HG03571 (cell line): Measurements from ENCODE around the gene MORN1.
A peak's percentile ranks its signal among the peaks of the same experiment; 100 is the strongest.

Experiments used
- ATAC-seq: cut with Tn5 transposase; IDR thresholded peaks from one replicate; pipeline ENCODE4 v1.9.1; 2021; ENCODE audit not compliant: unreplicated experiment

Gene MORN1

DNA sequence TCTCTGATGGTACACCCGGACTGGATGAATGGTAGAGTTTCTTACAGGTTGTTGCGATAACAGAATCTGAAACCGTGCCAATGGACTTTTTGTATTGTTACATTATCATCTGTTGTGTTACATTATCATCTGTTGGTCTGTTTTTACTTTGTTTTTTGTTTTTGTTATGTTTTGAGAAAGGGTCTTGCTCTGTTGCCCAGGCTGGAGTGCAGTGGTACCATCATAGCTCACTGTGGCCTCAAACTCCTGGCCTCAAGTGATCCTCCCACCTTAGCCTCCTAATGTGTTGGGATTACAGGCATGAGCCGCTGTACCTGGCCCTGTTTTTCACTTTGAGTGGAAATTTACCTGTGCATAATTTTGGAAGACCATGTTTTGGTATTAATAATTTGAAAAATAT lies 31.2 kb upstream of the MORN1 start:
- ATAC-seq: no peak

DNA sequence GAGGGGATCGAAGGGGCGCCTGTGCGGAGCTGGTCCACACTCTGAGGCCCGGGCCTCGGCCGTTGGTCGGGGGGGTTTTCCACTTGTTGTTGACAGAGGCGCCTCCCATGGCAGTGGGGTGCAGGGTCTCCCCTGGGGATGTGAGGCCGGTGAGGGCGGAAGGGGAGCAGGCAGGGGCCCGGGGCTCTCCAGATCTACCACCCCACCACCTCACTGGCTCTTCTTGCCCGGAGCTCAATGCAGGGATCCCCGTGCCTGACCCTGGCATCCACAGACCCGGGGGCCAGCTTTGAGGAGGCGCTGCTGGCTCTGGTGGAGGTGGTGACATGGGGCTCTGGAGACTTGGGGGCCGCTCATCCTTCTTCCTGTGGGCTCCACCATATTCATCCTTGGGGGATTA lies 28.1 kb upstream of the MORN1 start:
- no peak for ATAC-seq

DNA sequence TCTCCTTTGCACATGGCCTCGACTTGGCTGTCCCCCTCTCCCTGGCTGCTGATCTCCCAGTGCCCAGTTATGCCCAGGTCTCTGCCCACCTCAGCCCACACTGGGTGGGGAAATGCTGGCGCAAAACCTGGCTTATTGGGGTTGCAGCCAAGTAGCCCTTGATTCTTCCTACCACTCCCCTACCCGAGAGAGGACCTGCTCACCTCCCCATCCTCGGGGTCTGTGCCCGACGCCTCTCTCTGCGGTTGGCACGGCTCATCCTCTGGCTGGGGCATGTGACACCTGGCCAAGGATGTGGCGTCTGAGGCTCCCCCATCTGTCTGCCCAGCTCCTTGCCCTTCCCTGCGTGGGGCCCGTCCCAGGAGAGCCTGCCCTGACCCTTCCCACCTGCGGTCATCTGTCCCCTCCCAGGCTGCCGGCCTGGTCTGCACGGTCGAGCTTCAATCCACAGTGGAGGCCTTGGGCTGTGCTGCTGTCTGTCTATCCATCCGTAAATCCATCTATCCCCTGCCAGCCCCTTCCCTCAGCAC lies 27.5 kb upstream of the MORN1 start:
- no peak for ATAC-seq

DNA sequence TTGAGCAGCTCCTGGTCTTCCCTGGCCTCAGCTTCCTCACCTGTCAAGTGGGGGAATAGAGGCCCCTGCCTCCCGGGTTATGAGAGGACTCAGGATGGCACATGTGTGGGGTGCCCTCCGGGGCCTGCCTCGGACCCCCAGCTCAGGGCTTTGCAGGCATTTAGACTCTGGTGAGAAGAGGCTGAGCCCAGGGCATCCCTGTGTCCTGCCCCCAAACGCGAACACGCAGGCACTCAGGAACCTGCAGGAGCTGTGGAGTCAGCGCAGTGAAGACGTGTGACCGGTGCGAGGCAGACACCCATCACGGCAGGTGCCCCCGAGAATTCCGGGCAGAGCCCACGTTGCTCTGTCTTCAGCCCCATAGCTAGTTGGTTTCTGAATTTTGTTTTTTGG lies 26.5 kb upstream of the MORN1 start:
- ATAC-seq: no peak

DNA sequence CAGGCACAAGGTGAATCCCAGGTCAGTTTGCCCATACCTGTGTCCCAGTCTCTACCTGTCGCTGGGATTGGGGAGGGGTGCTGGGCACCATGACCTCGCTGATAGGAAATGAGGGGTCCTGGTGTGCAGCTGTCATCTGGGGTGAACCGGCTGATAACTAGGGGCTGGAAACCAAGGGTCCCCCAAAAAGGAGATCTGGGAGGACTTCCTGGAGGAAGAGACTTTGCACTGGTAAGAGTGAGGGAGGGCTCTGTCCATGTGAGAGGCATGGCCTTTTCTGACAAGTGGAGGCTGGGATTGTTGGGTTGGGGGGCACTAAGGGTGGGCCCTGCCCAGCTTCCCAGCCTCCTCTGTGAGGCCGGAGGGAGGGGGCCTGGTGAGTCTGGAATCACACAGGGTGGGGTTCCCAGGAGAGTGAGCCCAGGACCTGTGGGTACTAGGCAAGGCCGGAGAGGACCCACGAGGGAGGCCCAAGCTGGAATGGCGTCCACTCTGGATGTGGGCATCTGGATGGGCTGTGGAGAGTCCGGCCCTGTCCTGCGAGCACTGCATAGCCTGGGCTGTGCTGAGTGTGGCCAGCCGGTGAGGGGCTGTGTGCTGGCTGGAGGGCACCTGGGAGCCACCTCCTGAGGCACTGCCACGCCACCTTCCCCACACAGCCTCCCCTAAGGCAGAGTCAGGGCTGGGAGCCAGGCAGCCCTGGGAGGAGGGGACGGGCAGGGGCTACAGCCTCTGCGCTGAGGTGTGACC lies 25.9 kb upstream of the MORN1 start:
- ATAC-seq: no peak

DNA sequence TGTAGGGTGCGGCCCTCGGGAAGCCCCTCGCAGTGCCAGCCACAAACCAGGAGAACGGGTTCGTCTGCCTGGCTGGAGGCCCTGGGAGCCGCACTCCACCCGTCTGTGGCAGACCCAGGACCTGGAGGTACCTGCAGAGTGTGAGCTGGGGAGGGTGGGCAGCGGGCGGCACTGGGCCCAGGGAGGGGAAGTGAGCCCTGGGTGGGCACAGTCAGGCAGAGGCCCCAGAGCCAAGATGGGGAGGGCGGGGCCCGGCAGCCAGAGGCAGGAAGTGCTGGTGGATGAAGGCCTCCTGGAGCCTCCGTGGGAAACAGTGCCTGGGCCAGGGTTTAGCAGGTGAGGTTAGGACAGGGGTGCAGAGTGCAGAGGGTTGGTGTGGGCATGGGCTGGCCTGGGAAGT lies 25.0 kb upstream of the MORN1 start:
- no peak for ATAC-seq

DNA sequence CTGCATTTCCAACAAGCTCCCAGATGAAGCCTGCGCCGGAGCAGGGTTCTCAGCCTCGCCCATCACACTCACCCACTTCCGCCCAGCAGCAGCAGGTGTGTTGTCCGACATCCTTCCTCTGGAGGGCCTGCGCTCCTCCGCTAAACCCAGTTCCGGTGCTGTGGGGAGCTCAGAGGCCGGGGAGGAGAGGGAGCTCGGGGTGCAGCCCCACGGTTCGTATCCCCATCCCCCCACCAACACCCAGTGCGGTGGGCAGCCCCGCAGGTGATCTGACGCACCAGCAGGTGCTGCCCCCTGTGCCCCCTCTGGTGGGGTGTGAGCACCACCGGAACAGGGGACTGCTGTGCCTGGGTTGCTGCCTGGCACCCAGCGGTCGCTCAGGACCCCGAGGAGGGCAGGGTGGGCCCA lies 24.5 kb upstream of the MORN1 start:
- no peak for ATAC-seq

DNA sequence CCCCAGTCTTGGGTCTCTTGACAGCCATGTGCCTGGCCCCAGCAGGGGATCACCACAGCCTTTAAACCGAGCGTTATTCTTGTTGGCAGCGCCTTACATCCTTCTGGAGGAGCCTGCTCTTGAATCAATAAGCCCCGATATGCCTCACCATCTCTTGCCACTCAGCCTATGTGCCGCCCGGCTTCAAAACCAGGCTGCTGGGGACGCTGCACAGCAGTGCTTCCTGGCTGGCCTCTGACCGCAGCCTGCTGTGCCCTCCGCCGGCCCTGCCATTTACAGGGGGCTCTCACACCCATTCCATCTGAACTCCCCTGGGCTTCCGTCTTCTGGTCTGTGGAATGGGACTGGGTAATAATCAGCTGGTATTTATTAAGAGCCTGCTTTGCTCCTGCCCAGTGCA lies 24.0 kb upstream of the MORN1 start:
- ATAC-seq: no peak

DNA sequence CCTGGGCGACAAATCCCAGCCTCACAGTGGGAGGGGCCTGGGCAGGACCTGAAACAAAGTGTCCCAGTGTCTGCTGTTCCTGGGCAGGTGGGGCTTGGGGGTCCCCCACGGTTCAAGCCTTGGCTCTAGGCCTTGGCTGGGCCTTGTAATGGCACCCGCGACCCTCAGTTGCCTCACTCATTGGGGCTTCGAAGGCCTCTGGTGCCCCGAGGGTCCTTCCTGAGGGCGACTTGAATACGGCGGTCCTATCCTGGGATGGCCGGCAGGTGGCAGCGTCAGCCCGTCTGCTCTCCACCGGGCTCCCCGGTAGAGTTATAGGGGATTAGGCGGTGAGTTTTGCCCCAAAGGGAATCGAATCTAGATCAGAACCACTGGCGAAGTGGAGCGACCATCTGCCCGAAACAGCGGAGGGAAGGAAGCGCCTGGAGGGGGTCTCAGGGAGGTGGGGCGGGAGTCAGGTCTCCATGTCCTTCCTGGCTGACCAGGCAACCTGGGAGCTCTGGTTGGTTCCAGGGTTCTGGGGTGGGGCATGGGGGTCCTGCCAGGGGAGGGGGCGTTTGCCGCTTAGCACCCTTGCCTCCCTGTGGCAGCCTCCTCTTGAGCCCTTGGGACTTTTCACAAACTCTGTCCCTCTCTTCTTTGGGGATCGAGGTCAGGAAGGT lies 23.1 kb upstream of the MORN1 start:
- ATAC-seq: no peak

DNA sequence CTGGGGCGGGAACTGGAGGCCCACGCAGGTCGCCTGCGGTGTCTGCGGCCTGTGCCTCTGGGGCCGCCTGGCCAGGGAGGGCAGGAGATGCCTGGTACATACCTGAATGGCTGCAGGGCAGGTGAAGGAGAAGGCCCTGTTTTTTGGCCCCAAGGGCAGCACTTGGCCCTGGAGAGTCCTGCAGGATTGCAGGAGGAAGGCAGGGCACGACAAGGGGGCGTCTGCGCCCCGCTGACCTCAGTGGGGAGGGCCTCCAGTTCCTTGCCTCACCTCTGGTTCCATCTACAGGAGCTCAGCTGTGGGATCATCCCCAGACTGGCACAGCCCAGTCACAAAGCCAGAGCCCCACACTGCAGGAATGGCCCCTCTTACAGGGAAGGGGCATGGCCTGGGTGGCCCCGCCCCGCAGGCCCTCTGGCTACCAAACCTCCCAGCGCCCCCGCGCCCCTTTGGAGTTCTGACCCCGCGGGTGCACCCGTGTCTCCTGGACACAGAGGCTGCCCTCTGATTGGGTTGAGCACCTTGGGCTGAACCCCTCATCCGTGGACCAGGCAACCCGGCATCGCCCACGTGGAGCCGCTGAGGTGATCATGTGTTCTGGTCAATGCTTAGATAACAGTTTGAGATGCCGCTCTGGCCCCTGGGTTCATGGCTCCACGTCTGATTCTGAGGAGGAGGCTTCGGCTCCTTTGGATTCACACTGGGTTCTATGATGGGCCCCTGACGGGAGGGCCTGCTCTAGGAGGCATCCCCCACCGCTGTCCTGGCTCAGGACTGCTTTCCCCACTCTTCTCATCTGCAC lies 22.3 kb upstream of the MORN1 start:
- ATAC-seq: no peak

DNA sequence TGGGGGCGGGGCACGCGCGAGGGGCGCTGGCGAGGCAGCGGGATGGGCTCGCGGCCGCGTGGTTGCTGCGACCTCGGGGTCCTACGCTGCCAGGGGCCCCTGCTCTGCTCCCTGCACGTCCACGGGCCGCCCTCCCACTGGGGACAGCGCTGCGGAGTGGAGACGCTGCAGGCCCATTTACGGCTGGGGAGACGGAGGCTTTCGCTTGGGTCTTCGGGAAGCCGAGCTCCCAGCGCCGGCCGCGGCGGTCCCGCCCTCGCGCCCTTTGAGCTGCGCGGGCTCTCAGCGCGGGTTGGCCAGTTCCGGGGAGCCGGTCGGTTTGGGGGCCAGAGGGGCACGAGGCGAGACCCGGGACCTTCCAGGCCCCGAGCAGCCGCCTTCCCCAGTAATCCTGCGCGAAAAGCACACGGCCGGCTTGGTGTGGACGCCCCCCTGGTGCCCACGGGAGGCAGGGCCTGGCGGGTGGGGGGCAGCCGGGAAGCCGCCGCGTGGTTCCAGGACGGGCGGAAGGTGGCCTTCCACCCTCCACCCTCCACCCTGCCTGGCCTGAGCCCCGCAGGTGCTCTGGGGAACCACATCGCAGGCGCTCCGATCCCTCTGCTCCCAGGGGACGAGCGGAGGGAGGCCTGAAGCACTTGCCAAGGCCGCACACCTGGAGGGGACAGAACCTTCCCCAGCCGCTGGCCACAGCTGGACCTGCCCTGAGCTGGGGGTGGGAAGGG lies 21.6 kb upstream of the MORN1 start:
- peak; percentile 27 for ATAC-seq

DNA sequence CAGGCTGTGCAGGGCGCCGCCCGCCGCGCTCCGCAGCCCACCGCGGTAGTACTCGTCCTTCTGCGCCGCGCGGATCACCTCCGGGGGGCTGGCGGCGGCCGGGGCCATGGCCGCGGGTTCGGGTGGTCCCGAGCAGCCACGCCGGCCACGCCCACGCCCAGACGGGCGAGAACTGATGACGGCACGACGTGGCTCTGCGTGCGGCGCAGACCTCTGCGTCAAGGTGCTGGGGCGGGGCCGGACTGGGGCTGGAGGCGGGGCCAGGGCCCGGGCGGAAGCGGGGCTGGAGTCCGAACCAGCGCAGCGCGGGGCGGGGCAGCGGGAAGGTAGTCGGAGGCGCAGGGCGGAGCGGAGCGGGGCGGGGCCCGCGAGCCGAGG lies 21.0 kb upstream of the MORN1 start, which contains the start of gene PEX10:
Gene PEX10 (minus strand): TSS at position 170 of the 378 bp plus-strand sequence. CDS start 62 bp downstream, at position 108.
- ATAC-seq: peak; percentile 76

DNA sequence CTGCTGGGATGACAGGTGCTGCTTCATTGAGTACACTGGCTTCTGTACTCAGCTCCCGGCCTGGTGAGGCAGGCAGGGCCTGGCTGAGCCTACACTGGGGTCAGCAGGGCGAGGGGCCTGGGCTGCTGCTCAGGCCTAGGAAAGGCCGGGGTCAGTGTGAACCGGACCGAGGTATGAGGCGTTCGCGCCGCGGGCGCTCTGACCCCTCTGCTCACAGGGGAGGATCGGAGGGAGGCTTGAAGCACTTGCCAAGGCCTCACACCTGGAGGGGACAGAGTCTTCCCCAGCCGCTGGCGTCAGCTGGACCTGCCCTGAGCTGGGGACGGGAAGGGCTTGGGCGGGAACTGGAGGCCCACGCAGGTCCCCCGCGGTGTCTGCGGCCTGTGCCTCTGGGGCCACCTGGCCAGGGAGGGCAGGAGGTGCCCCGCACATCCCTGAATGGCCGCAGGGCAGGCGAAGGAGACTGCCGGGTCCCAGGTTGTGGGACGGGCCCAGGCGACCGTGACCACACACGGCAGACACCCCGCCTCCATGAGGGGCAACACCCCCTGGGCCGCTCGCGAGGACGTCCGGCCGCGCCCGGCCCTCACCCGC lies 20.5 kb upstream of the MORN1 start:
- ATAC-seq: peak; percentile 13

DNA sequence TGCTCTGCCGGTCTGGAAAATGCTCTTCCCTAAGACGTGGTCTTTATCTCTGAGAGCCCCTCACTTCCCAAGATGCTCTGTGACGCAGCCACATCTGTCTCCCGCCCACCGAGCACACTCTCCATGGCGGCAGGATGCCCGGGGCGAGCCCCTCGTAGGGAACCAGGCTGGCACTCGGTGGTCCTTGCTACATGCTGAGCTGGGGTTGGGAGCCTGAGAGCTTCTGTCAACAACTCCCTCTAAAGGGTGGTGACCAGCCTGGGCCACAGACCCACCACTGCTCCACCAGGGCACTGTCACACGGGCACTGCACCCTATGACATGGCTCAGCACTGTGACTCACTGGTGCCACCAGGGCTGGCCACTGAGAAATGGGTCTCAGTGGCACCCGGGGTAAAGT lies 18.4 kb upstream of the MORN1 start:
- no peak for ATAC-seq

DNA sequence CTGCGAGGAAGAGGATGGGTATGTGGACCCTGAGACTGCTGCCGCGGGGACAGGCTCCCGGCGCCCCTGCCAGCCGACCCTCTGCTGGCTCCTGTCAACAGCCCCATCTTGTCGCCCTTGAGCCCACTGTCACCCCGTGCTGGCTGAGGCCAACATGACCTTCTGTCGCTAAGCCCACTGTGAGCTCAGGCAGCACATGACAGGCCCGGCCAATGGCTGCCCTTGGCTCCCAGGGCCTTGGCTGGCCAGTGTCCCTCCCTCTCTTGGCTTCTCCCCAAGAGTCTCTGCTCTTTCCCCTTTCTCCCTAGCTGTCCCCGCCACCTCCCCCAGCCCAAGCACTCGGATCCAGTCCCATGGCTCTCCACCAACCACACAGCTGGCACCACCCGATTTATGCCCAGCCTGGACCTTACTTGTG lies 17.5 kb upstream of the MORN1 start:
- ATAC-seq: no peak

DNA sequence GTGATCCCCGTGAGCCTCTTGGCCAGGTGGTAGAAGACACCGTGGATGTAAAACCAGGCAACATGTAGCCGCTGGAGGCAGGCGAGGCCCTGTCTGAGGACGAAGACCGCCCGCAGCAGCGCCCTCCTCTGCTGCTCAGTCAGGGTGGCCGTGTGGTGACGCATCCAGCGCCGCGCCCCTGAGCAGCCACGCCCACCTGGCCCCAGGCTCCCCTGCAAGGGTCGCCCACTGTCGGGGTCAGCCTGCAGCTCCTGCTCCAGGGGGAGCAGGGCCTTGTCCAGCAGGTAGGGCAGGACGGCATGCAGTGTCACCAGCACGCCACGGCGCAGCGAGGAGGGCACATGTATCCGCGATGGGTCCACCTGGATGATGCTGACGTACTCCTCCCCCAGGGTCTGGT lies 17.1 kb upstream of the MORN1 start:
- no peak for ATAC-seq

DNA sequence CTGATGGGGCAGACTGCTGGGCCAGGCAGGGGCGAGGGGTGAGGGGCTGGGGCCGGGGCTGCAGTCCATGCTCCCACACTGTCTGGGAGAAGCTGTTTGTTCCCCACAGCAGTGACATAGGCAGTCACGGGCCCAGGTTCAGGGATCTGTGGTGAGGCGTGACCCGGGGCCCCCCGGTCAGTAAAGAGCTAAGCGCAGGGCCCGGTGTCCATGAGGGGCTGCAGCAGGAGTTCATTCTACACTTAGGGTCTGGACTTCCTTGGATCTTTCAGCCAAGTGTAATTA lies 16.6 kb upstream of the MORN1 start:
- ATAC-seq: no peak

DNA sequence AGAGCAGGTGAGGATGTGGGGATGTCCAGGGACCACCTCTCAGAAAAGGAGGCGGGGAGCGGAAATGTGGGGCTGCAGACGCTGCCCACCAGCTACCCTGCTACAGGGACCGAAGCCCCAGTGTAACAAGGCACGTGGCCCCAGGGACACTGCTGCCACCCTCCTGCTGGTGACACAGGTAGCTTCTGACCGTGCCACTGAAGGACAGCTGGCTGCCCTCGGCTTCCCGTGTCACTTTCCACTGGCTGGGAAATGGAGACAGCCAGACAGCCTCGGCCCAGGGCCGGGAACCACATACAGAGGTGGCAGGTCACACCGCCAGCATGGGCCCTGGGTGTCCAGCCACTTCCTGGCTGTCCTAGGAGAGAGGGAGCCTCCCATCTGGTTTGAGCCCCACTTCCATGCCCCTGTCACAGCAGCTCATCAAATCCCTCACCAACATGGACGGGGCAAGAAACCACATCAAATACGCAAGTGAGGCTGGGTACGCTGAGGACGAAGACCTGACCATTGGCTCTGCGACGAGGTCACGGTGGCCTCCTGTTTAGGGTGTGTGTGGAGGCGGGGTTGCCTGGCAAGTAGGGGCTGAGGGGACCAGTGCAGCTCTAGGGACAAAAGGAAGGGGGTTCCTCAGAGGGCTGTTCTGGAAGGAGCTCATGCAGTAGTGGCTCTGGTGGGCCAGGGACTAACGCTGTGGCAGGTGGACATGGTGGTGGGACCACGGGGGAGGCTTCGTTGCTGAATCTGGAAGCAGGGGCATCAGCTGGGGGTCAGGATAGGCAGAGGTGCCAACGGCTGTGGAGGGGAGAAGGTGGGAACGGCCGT lies 16.0 kb upstream of the MORN1 start:
- no peak for ATAC-seq

DNA sequence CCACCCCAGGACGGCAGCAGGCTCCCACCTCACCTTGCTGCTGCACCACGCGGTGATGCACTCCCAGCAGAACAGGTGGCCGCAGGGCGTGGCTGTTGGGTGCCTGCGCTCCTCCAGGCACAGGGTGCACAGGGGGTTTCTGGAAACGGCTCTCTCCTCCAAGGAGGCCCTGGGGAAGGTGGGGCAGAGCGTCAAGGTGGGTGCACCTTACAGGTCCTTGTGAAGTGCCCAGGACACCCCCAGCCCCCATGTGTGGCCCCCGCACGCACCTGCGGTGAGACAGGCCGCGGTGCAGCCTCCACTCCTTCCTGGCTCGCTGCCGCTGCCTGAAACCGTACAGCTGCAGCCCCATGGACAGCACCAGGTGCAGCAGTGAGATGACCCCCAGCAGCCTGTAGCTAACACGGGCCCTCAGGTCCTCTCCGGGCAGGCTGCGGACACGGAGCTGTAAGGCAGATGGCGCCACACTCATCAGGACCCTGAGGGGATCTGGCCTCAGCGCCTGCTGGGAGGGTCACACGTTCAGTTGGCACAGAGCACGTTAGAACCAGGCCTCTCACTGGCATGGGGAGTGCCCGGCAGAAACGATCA lies 15.2 kb upstream of the MORN1 start:
- no peak for ATAC-seq
